Left lung (tissue), 10 donors: ENCODE data around the gene VSIR. TPM values are rescaled to one million over a fixed set of nuclear protein-coding genes. Genes with fewer than 3 reads are reported as not detected.

ENCODE experiments used
- ATAC-seq: fragments of 200-7000 bp; cut with Tn5 transposase; one replicate; pipeline ENCODE4 v1.9.1; 2020; ENCODE audit warnings: moderate library complexity
- DNase-seq, 4 donors: peaks; one replicate each; pipeline ENCODE4 v3.0.0-alpha.2; 2013 to 2020
- H3K27ac ChIP-seq, 2 donors: fragments of 200-600 bp; sonication (generic) in 1 of 2; one replicate each; pipeline versions ENCODE4 v1.5.0 to v1.8.0; 2020 to 2021
- H3K27me3 ChIP-seq, 2 donors: fragments of 200-600 bp; sonication (generic) in 1 of 2; one replicate each; pipeline versions ENCODE4 v1.5.0 to v1.8.0; 2020 to 2021
- H3K36me3 ChIP-seq, 2 donors: fragments of 200-600 bp; sonication (generic) in 1 of 2; one replicate each; pipeline versions ENCODE4 v1.5.0 to v1.8.0; 2020 to 2021
- H3K4me1 ChIP-seq, 2 donors: fragments of 200-600 bp; one replicate each; pipeline ENCODE4 v1.8.0; 2021
- H3K4me3 ChIP-seq, 2 donors: fragments of 200-600 bp; sonication (generic) in 1 of 2; one replicate each; pipeline versions ENCODE4 v1.5.0 to v1.8.0; 2020 to 2021; ENCODE audit warnings: mild to moderate bottlenecking in 1 of 2
- H3K9me3 ChIP-seq, 2 donors: fragments of 200-600 bp; sonication (generic) in 1 of 2; one replicate each; pipeline versions ENCODE4 v1.5.0 to v1.8.0; 2020 to 2021
- CTCF ChIP-seq, 2 donors: fragments of 200-600 bp; sonication (generic) in 1 of 2; IDR thresholded peaks; one replicate each; pipeline versions ENCODE4 v1.5.0 to v1.8.0; 2021; ENCODE audit warnings: antibody characterized with exemption in 2 of 2
- intact Hi-C, 2 donors: fragments of 100-400 bp; cut with DNase I; formaldehyde crosslinking; loops; one replicate each; pipeline versions ENCODE4 v1.11.2 to v1.14.2; 2022
- polyA plus RNA-seq, 6 donors: library from polyadenylated mRNA; unstranded; fragments of 120-200 nt; gene quantifications; one replicate each; pipeline ENCODE4 v1.2.1, GENCODE V29; 2013; ENCODE audit not compliant: insufficient read length in 6 of 6
- total RNA-seq, 2 donors: library from RNA; stranded (reverse); fragmentation: NEBNext Ultra II Directional; extraction: Animal tissue kit (Norgen Biotek cat#: 25700); gene quantifications; one replicate each; pipeline ENCODE4 v1.2.1, GENCODE V29; 2021
- donor health status: DM: no; HTN: yes; CAD: no.
- donor health status: DM: no; HTN: no; CAD: no.

VSIR gene
- total and polyA plus RNA-seq, 8 donors = 29.9 to 133 (median 37.2) TPM

DNA sequence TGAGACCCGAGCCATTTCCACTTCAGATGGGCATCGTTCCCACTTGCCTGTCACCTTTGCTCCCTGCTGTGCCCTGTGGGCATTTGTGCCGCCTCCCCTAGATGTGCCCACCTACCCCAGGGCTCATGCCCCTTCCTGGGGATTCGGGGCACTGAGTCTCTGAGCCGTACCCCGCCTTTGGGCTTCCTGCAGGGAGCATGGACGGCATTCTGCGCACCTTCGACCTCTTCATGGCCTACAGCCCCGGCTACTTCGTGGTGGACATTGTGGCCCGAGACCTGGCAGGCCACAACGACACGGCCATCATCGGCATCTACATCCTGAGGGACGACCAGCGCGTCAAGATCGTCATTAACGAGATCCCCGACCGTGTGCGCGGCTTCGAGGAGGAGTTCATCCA lies 36.3 kb upstream of the VSIR start:
- intact Hi-C loops = loop anchor here in 1 of 2 donors (10.0 kb wide), 1 partner anchor 425 kb away; no protein-coding TSS in a partner anchor

DNA sequence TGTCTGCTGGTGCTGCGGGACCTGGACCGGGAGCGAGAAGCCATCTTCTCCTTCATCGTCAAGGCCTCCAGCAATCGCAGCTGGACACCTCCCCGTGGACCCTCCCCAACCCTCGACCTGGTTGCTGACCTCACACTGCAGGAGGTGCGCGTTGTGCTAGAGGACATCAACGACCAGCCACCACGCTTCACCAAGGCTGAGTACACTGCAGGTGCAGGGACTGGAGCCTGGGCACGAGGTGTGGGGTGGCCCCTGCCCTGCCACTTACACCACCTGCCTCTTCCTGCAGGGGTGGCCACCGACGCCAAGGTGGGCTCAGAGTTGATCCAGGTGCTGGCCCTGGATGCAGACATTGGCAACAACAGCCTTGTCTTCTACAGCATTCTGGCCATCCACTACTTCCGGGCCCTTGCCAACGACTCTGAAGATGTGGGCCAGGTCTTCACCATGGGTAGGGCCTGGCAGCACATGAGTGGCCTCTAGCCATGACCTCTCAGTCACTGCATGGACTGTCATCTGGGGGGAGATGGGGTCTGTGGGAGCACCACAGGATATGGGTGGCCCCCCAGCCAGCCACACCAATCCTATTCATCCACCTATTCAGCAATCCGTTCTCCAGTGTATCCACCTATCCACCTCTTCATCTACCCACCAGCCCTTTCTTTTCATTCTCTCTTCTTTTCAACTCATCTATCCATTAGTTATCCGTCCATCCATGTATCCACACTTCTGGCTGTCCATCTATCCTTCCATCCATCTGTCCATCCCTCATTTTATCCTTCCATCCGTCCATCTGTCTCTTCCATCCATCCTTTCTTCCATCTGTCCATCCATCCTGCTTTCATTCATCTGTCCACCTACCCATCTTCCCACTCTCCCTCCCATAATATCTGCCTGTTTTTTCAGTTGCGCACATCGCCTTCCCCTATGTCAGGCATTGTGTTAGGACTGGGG lies 34.5 kb upstream of the VSIR start:
- H3K27me3 ChIP-seq = no peaks in the 10 kb centered on the region
- ATAC-seq (no peak), DNase-seq (peak in 1 of 4 donors; percentile 29)
- no peak overlapping the region for H3K27ac ChIP-seq
- no peaks in the 10 kb centered on the region for H3K9me3 ChIP-seq
- intact Hi-C loops = no loop called here
- no peak overlapping the region for H3K4me3 ChIP-seq
- H3K36me3 ChIP-seq = peaks cover 0 to 26% of the 10 kb centered on the region in 2 donors
- TF ChIP-seq CTCF (IDR thresholded peaks at IDR 0.05) = no peak
- peaks cover 0 to 31% of the 10 kb centered on the region in 2 donors for H3K4me1 ChIP-seq

More for the DNA sequence above, 36.3 kb upstream of the VSIR start:
- Histone ChIP-seq H3K36me3 (peaks cover 0 to 42% of the 10 kb centered on the region in 2 donors), H3K27ac (no peak overlapping the region), H3K4me1 (peaks cover 0 to 29% of the 10 kb centered on the region in 2 donors), H3K4me3 (no peak overlapping the region), H3K27me3 (no peaks in the 10 kb centered on the region), H3K9me3 (no peaks in the 10 kb centered on the region)
- no peak for ATAC-seq
- no peak for TF ChIP-seq CTCF (IDR thresholded peaks at IDR 0.05)
- DNase-seq = peak in 2 of 4 donors; percentile 30 to 64

DNA sequence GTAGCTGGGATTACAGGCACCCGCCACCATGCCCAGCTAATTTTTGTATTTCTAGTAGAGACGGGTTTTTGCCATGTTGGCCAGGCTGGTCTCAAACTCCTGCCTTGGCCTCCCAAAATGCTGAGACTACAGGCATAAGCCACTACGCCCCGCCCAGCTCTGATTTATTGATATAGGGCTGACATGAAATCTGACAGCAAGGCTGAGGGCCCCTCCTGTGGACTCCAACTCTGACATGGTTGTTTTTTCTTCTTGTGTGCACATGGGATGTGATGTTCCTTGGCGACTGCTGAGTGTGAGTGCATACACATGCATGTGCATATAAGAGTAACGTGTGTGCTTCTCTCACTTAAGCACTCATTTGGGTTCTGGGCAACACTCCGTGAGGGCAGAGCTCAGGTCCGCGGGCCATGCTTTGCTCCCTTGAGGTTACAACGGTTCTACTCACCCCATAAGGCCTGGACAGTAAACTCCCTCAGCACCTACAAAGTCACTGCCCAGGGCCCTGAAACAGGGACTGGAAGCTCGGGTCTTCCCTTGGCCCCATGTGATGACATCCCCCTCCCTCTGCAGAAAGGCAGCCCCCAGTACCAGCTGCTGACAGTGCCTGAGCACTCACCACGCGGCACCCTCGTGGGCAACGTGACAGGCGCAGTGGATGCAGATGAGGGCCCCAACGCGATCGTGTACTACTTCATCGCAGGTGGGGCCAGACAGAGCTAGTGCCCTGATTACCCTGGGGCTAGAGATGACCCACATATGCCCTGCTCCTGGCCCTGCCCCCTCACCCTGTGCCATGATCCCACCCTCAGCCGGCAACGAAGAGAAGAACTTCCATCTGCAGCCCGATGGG lies 33.6 kb upstream of the VSIR start:
- Histone ChIP-seq H3K4me3 (no peak overlapping the region), H3K27ac (no peak overlapping the region), H3K4me1 (peaks cover 0 to 23% of the 10 kb centered on the region in 2 donors), H3K36me3 (peaks cover 0 to 19% of the 10 kb centered on the region in 2 donors), H3K27me3 (no peaks in the 10 kb centered on the region), H3K9me3 (no peaks in the 10 kb centered on the region)
- ATAC-seq (no peak), DNase-seq (peak in 1 of 4 donors; percentile 25)
- intact Hi-C loops = no loop called here
- no peak for TF ChIP-seq CTCF (IDR thresholded peaks at IDR 0.05)

- no peak overlapping the region for H3K27ac ChIP-seq
- peaks cover 0 to 14% of the 10 kb centered on the region in 2 donors for H3K36me3 ChIP-seq
- peaks cover 0 to 27% of the 10 kb centered on the region in 2 donors for H3K4me1 ChIP-seq
- no peaks in the 10 kb centered on the region for H3K9me3 ChIP-seq
- DNase-seq = peak in 3 of 4 donors; percentile 27 to 86 (median 64)
- intact Hi-C loops = no loop called here
- no peak overlapping the region for H3K4me3 ChIP-seq
- no peak for TF ChIP-seq CTCF (IDR thresholded peaks at IDR 0.05)
- ATAC-seq = peak; percentile 83
- no peaks in the 10 kb centered on the region for H3K27me3 ChIP-seq
Measured at GRCh38 chr10:71805776-71806703, 32.7 kb upstream of the VSIR start.
